NCI-H524 (cell line): ENCODE measurements around the gene PDXDC1.
"Not testable (repeated sequence)": the region's sequence is repeated elsewhere in the genome, so short reads cannot be mapped to it uniquely, and the experiment has no call there.

Experiments
- DNase-seq, 2 experiments: peaks; one replicate each; lab custom pipeline; 2025; lab: John Stamatoyannopoulos, UW

The PDXDC1 gene

DNA sequence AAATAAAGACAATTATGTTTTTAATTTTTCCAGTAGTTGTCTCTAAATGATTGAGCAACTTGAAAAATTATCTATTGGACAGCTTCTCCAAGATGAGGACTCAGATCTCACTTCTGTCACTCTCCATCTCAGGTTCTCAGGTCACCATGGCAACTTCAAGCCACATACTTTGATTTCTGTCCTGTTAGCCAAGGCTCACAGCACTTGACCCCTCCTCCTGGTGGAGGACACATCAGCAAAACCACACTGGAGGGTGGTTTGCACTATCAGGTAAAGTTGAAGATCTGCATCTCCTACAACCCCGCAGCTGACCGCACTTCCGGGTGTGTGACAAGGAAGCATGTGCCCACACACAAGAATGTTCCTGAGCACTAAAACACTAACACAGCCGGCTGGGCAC, 91.1 kb downstream of the PDXDC1 start:
- not testable (repeated sequence) for DNase-seq

DNA sequence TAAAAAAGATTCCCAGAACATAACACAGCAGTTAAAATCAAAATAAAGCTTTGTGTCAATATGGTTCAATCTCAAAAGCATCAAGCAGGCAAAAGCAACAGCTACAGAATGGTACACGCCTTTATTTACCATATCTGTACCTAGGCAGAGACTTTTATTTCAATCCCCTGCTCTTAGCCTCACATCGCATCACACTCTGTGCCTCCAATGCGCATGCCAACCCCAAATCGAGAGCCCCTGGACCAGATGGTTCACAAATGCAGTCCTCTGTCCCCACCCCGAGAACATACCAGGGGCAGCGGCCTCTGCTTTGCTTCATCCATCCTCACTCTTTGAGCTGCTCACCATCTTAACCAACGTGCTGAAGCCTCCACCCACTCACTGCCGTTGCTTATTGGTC, 91.9 kb downstream of the PDXDC1 start:
- not testable (repeated sequence) for DNase-seq

DNA sequence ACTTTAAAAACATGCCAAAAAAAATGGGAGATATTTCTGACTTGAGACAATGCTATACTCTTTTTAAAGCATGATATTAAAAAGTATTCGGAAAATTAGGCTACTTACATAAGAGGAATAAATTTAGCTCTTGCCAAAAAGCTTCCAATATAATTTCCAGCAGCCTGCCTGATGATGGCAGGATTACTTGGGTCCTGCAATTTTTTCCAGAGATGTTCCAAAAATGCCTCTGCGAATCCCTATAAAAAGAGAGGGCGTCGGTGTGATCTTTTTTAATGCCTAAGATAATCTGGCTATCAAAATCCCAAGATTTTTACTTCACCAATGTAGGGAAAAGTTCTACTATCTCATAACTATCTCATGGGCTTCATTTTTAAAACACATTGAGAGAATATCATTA, 96.2 kb downstream of the PDXDC1 start:
- DNase-seq, result not testable (repeated sequence)

DNA sequence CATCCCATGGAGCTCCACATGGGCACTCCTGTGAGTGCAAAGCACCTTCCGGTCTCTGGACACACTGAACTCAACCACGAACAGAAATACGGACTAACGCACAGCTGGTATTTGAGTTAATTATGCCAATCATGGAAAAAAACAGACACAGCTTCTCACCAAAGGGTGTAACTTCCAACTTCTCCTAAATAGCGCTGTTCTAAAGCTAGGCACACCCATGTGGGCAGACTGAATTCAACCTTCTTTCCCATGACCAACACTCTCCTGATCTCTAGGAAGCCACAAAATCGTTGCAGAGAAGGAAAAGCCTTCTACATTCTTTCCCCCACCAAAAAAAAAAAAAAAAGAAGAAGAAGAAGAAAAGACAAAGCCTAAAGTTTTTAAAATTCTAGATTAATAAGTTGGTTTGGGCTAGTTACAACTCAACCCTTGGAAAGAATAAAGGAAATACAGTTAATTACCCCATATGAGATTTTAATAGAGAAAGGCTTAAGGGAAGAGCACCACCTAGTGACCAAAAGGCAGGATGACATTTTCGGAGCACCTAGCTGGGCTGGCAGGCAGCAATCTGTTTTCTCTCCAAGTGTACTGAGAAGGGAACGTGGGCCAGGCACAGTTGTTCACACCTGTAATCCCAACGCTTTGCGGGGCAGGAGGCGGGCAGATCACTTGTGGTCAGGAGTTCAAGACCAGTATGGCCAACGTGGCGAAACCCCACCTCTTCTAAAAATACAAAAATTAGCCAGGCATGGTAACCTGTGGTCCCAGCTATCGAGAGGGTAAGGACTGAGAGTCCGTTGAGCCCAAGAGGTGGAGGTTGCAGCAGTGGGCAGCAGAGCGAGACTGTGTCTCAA, 97.3 kb downstream of the PDXDC1 start:
- DNase-seq, result not testable (repeated sequence)

DNA sequence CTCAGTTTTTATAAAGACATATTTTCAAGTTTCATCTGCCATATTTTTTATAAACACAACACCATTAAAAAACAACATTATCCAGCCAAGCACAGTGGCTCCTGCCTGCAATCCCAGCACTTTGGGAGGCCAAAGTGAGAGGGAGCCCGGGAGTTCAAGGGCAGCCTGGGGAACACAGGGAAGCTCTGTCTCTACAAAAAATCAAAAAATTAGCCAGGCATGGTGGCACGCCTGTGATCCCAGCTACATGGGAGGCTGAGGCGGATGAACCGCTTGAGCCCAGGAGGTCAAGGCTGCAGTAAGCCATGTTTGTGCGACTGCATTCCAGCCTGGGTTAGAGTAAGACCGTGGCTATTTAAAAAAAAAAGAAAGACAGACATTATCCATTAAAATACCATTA, 98.3 kb downstream of the PDXDC1 start:
- DNase-seq, result no peak

DNA sequence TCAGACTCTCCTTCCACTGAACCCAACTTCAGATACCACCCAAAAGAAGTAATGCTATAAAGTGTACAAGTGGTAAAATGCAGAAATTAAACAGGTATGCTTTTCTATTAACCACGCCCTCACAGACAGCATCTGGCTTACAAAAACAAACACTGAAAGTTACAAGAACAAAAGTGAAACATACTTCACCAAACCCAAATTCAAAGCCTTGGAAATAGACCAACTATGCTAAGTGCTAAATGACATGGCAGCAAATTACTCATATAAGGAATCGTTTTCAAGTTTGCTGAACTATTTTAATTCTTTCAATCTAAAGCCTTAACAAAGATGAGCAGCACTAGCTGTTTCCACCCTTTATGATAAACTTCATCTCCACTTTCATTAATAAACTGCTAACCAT, 101.3 kb downstream of the PDXDC1 start:
- DNase-seq, result not testable (repeated sequence)

DNA sequence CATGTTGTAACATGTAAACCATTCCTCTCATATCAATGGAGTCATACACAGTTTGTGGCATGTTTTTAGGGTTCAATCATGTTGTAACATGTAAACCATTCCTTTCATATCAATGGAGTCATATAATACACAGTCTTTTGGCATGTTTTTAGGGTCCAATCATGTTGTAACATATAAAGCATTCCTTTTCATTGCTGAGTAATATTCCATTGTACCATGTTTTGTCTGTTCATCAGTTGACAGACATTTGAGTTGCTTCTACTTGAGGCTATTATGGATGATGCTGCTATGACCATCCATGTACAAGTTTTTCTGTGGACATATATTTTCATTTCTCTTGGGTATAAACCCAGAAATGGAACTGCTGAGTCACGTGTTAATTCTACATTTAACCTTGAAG, 106.1 kb downstream of the PDXDC1 start:
- not testable (repeated sequence) for DNase-seq

- not testable (repeated sequence) for DNase-seq
Measured at GRCh38 chr16:15082788-15083187, 108.0 kb downstream of the PDXDC1 start.

GRCh38 chr16:15090663-15091269, 115.9 kb downstream of the PDXDC1 start:
- DNase-seq, result not testable (repeated sequence)

- not testable (repeated sequence) for DNase-seq
Measured at GRCh38 chr16:15093571-15093954, 118.7 kb downstream of the PDXDC1 start.

GRCh38 chr16:15093955-15094827, 119.4 kb downstream of the PDXDC1 start, which contains the start of gene RRN3:
TSS of gene RRN3 (minus strand) at chr16:15094272. CDS start at chr16:15094233, 39 bp downstream.
- DNase-seq, result peak; percentile 84 to 95

GRCh38 chr16:15096583-15096972, 121.8 kb downstream of the PDXDC1 start:
- DNase-seq, result not testable (repeated sequence)

DNA sequence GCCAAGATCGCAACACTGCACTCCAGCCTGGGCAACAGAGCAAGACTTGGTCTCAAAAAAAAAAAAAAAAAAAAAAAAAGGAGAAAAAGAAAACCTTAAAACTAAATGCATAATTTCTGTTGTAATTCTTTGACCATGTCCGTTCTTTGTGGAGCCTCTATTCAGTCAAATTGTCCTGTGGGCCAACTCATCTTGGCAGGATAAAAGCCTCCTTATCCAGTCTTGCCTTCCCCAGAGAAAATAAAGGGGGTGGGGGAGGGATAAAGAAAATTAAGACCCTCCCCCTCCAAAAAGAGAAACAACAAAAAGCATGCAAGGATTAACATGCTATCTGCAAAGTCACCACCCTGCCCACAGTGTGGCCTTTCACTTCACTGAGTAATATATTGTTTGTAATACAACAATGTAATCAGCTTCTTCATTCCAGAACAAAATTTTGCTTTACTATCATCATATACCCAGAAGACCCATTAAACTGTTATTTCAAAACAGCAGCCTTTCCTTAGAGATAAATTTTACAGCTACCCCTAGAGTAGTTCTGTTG, 124.6 kb downstream of the PDXDC1 start:
- not testable (repeated sequence) for DNase-seq

DNA sequence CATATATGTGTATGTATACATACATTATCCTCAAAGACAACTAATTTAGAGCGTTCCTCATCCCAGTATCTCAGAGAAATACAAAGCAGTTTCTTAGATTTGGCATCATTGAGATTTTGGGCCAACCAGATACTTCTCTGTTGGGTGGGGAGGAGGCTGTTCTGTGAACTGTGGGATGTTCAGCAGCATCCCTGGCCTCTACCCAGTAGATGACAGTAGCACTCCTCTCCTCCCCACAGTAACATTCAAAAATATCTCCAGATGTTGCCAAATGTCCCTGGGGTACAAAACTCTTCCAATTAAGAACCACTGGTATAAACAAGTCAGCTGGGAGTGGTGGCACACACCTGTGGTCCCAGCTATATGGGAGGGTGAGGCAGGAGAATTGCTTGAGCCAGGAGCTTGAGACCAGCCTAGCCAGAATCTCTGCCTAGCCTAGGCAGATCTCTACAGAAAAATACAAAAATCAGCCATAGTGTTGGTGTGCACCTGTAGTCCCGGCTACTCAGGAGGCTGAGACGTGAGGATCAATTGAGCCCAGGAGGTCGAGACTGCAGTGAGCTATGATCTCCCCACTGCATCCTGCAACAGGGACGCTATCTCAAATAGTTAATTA, 125.7 kb downstream of the PDXDC1 start:
- not testable (repeated sequence) for DNase-seq

DNA sequence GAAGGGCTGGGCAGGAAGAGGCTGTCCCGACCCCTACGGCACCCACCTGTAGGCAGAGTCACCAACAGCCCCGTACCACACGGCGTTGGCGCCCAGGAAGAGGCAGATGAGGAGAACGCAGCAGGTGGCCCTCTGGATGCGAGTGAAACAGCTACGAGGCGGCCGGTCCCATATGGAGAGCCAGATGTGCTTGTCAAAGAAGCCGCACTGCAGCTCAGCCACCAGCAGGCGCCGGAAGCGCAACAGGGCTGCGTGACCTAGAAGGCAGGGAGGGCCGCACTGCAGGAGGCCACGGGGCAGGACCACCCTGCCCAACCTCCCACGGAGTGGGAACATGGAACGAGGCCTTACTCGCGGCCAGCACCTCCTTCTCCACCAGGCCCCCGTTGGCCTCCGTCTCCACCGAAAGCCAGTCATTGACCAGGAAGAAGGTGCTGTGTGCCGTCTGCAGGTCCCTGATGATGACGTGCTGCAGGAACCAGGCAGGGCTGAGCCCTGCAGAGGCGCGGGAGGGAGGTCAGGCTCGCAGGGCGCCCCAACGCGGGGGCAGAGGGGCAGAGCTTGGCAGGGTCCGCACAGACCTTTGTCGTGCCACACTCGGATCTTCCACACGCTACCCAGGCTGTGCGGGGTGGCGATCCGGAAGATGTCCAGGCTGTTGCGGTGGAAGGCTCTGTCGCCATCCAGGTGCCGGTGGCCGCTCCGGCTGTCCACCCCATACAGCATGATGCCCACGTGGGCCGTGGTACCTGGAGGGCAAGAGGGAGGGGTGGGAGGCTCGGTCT, 153.0 kb downstream of the PDXDC1 start:
- not testable (repeated sequence) for DNase-seq

DNA sequence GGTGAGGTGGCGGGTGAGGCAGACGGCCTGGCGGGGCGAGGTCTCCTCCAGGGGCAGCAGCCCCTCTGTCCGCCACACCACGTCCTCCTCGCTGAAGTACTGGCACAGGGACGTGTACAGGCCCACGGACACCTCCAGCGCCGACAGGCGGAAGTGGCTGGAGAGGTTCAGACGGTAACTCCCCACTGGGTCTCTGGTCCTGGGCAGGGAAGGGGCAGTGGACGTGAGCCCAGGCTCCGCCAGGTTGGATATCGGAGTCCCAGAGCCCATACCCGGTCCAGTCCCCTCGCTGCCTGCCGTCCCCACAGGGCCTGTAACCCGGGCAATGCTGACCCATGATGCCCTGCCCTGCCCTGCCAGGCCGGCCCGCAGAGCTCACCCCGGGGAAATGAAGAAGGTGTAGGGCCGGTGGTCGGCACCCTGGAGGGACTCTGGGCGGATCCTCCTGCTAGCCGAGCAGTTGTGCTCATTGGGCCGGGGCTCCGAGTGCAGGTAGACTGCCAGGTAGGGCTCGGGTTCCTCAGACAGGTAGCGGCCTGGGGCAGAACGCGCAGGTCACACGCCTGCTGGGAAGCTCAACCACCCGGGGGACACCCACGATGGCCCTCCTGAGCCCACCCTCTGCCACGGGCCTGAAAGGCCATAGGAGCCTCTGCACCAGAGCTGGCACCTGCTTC, 155.6 kb downstream of the PDXDC1 start:
- not testable (repeated sequence) for DNase-seq

DNA sequence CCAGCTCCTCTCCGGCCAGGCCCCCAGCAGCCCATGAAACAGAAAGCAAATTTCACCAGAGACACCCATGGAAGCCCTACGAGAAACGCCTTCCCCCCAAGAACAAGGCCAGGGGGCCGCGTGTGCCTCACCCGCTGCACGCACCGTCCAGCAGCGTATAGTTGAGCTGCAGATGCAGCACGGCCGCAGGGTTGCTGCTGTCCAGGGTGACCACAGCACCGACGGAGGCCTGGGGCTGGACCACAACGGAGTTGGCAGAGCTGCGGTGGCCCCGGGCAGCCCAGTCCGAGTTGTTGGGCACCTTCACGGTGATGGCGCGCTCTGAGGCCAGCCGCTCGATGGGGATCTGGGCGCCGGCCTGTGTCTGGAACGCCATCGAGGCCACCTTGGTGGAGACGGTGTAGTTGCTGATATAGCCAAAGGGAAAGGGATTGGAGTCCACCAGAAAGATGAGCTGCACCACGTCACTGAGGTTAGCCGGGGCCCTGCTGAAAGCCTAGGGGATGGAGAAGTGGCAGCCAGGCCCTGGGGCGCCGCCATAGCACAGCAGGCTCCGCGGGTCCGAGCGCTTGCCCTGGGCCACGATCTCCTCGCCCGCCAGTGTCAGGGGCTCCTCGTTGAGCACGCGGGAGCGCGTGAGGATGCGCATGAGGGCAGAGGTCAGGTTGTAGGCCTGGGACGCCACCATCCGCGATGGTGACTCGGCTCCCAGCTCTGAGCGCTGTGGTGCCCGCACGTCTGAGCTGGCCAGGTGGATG, 156.3 kb downstream of the PDXDC1 start:
- DNase-seq, result not testable (repeated sequence)

- DNase-seq, result not testable (repeated sequence)
Measured at GRCh38 chr16:15132719-15133428, 158.0 kb downstream of the PDXDC1 start.

DNA sequence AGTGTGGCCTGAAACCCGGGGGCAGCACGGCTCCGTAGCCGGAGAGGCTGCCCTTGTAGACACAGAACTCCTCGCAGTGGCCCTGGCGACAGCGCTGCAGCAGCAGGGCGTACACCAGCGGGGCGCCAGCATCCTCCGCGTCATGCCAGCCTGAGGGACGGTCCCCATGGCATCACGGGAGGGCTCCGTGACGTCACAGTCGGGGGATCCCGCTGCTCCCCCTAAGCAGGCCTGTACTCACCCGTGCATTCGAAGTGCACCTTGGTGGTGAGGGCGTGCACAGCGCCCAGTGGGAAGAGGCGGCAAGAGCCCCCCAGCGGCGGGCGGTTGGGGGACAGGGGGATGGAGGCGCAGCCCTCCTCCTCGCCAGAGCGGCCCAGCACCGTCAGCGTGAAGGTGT, 158.7 kb downstream of the PDXDC1 start:
- not testable (repeated sequence) for DNase-seq
